K562 (cell line): ENCODE results near the gene GPR180.

Experiments used
- ZNF57 ChIP-seq: fragments of 450-650 bp; formaldehyde crosslinking; IDR thresholded peaks from 2 replicates; pipeline ENCODE4 v1.4.0; 2020; ENCODE audit warnings: mild to moderate bottlenecking, moderate library complexity
- TF ChIP-seq, protein P1 (sequence below), 3 experiments: IDR thresholded peaks in 2 of 3; conservative IDR thresholded peaks in 1 of 3; 2 replicates each; pipeline ENCODE4 v1.5.1; 2011 to 2012; ENCODE audit warnings: low read length in 3 of 3, mild to moderate bottlenecking in 3 of 3, control low read depth in 2 of 3, improper control_type of control experiment in 1 of 3, inconsistent platforms in 1 of 3, low read depth in 1 of 3, mixed read lengths in 1 of 3, moderate library complexity in 1 of 3; ENCODE audit not compliant: insufficient read depth in 2 of 3

DNA sequence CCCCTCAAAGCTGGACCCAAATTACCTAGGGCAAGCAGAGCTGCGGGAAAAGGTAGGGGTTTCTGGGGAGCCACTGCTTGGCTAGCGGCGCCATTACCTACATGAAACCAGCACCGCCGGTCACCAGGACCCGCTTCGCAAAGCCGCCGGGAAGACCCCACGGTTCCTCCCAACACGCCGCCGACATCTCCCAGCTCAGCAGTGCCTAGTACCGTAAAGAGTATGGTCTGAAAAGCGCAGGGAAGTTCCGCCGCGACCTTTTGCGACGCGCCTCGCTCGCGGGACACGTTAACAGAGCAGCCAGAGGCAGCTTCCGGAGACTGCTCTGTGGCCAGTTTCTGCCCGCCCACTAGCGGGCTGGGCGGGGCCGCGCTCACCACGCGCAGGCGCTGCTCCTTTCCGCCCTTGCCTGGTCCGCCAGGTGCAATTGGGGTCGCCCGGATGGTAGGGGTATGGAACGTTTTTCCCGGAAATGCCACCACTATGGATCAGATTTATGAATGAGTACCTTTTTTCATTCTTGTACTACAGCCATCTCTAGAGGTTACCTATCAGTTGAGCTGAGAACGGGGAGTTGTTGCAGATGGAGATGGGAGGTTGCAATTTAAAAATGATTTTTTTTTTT, 5.6 kb upstream of the GPR180 start, which contains the start of gene TGDS:
- TF ChIP-seq ZNF57 (CRISPR knock-in tag): no peak
- TF ChIP-seq, protein P1, sequence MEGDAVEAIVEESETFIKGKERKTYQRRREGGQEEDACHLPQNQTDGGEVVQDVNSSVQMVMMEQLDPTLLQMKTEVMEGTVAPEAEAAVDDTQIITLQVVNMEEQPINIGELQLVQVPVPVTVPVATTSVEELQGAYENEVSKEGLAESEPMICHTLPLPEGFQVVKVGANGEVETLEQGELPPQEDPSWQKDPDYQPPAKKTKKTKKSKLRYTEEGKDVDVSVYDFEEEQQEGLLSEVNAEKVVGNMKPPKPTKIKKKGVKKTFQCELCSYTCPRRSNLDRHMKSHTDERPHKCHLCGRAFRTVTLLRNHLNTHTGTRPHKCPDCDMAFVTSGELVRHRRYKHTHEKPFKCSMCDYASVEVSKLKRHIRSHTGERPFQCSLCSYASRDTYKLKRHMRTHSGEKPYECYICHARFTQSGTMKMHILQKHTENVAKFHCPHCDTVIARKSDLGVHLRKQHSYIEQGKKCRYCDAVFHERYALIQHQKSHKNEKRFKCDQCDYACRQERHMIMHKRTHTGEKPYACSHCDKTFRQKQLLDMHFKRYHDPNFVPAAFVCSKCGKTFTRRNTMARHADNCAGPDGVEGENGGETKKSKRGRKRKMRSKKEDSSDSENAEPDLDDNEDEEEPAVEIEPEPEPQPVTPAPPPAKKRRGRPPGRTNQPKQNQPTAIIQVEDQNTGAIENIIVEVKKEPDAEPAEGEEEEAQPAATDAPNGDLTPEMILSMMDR (IDR thresholded peaks at IDR 0.05 in 2 of 3, conservative IDR thresholded peaks at IDR 0.05 in 1 of 3; ENCODE audit: insufficient read depth in 2 of 3, low read depth in 1 of 3, low read length in 3 of 3): no peak
